ENCODE data around the gene ASMT. TPM values are rescaled to one million over a fixed set of nuclear protein-coding genes. Genes with fewer than 3 reads are reported as not detected.

Gene ASMT, protein sequence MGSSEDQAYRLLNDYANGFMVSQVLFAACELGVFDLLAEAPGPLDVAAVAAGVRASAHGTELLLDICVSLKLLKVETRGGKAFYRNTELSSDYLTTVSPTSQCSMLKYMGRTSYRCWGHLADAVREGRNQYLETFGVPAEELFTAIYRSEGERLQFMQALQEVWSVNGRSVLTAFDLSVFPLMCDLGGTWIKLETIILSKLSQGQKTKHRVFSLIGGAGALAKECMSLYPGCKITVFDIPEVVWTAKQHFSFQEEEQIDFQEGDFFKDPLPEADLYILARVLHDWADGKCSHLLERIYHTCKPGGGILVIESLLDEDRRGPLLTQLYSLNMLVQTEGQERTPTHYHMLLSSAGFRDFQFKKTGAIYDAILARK
- total RNA-seq: not detected

DNA sequence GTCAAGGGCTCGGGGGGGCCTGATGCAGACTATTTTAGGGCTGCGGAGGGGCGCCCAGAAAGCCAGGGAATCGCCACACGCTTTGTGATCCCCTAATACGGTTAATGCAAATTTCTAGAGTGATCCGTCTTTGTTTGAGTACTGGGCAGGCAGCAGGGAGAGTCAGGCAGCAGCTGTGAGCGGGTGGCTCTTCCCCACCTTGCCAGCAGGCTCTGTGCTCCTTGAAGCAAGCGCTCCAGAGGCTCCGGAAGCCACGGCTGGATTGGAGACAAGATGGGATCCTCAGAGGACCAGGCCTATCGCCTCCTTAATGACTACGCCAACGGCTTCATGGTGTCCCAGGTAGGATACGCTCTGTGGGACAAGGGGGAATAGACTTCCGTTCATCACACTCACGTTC is at the start of gene ASMT:
Gene ASMT (plus strand): TSS at position 133 of the 400 bp plus-strand sequence. CDS start 141 bp downstream, at position 274.

DNA sequence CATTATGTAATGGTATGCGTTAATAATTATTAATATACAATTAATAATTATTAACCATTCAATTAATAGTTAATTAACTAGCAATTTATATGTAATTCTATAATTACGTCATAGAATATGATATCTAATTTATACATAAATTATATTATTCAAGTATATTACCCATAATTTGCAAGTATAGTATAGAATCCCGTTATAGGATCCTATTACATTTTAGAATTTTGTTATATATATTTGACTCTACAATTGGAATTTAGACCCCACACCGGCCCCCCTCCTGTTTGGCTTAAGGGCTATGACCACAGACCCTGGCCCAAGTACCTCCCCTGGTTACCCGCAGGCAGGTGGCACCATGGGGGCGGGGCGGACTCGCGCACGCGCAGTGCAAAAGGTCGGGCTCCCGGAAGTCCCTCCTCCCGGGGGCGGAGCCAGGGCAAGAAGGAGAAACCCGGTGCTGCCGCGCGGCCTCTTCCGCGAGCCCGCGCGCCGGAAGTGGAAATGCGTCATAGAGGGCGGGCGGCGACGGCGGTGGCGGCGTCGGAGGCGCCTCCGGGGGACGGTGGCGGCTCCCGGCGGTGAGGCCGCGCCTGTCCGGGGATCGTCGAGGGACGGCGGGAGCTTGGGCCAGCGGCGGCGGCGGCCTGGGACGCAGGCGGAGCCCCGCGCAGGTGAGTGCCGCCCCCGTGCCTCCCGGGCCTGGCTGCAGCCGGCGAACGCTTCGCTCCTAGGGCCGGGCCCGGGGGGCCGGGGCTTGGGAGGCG is 23.6 kb upstream of the ASMT start, which contains the start of gene AKAP17A:
Gene AKAP17A (plus strand): TSS at position 503 of the 761 bp plus-strand sequence. CDS start 1,859 bp downstream, outside the sequence.

Other genes starting within 250 kb of the ASMT start
- 100 to 1,000 TPM; 157 to 194 TPM for gene SLC25A6, start 222.9 kb upstream of the ASMT start, total RNA-seq
- 1 to 10 TPM; 7.0 to 8.9 TPM for gene ASMTL, start 162.2 kb upstream of the ASMT start, total RNA-seq
- gene P2RY8, start 77.9 kb upstream of the ASMT start, total RNA-seq: not detected
- 10 to 100 TPM; 17.2 to 22.0 TPM for gene AKAP17A, start 23.5 kb upstream of the ASMT start, total RNA-seq

All from melanocyte of skin (primary cell).